Measurements from ENCODE around the gene ZNF648.

- no peak for TF ChIP-seq CTCF (IDR thresholded peaks at IDR 0.05)
- no peak for TF ChIP-seq POLR2A (IDR thresholded peaks at IDR 0.05)
These were observed 9.6 kb downstream of the ZNF648 start for GRCh38 chr1:182051938-182052337.

Data from prostate gland (tissue), 2 donors.